IPS-NIHi7 (cell line): Measurements from ENCODE around the gene INPP4B.

Experiments
- DNase-seq: peaks from one replicate; pipeline ENCODE4 v3.0.0; 2012; ENCODE audit warnings: mixed read lengths; ENCODE audit errors: extremely low spot score

The INPP4B gene

DNA sequence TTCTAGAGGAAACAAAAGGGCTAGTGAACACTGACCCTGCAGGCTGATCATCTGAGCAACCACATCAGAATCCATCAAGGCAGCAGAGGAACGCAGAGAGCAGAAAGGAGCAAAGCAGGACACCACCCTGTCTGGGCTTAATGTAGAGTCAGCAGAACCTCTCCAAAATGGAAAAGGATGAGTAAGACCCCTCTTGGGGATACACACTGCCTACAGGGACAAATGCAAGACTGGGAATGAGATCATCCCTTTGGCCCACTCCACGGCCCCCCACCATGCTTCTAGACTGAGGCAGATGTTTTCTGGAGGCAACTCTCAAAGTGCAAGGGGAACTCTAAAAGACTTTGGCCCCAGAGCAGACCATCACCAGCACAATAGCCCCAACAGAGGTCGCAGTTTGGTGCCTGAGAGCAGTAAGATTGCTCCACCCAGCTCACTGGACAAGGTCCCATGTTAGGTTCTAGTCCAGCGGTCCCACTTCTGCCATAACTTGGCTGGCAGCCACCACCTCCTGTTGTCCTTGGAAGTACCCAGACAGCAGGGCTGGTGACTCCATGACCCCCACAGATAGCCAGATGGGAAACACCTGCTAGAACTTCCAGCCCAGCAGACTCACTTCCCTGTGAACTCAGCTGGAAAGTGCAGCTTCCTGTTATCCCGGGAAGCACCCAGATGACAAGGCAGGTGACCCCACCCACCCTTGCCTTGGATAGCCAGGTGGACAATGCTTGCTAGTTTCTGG is 372.7 kb downstream of the INPP4B start:
- DNase-seq: no peak

DNA sequence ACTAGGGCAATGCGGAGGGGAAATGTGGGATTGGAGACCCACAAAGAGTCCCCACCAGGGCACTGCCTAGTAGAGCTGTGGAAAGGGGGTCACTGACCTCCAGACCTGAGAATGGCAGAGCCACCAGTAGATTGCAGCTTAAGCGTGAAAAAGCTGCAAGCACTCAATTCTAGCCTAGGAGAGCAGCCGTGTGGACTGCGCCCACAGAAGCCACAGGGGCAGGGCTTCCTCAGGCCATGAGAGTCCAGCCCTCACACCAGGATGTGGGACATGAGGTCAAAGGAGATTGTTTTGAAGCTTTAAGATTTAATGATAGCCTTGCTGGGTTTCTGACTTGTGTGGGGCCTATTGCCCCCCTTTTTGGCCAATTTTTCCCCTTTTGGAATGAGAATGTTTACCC is 379.0 kb downstream of the INPP4B start:
- no peak for DNase-seq

DNA sequence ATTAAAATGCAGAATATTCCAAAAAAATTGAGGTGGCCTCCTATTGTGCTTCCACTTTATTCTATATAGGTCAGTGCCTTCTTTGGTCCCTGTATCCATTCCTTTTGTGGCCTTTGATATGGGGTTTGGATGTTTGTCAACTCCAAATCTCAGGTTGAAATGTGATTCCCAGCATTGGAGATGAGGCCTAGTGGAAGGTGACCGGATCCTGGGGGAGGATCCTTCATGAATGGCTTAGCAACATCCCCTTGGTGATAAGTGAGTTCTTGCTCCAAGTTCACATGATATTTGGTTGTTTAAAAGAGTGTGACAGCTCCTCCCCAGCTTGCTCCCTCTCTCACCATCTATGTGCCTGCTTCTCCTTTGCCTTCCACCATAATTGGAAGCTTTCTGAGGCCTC is 380.6 kb downstream of the INPP4B start:
- no peak for DNase-seq

DNA sequence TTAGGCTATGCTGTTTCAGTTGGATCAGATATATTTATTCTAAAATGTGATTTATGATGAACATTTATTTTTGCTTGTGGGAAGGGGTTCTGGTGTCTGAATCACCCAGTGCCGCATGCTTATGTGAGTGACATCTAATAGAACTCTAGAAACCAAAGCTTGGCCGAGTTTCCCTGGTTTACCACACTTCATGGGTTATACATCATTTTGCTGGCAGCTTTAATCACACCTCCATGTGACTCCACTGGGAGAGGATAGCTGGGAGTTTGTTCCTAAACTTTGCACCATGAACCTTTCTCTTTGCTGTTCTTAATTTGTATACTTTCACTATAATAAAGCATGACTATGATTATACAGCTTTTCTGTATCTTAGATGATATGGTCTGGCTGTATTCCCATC is 382.9 kb downstream of the INPP4B start:
- DNase-seq: no peak

DNA sequence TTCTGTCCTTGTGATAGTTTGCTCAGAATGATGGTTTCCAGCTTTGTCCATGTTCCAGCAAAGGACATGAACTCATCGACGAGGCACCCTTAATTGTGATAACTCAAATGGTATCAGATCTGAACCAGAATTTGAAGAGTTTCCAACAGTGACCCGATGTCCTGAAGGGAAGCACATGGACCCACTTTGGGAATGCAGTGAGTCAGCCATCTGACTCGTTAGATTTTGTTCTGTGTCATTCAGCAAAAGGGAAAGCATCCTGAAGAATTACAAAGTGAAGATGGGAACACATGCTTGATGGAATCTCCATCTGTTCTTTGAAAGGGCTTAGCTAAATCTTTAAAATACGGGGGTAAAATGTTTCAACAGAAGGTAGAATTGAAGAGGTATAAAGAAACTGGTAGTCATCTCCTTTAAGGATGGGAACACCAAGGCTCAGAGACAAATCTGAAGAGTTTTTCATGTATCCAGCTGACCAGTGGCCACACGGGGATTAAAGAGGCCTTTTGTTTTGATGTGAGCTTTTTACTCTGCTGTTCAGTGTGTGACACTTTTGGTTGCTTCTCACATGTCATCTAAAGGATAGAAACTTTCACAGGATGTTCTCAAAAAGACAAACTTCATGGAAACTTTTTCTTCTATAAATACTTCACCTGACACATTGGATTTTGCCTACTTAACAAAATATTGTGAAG is 393.8 kb downstream of the INPP4B start:
- DNase-seq: no peak

DNA sequence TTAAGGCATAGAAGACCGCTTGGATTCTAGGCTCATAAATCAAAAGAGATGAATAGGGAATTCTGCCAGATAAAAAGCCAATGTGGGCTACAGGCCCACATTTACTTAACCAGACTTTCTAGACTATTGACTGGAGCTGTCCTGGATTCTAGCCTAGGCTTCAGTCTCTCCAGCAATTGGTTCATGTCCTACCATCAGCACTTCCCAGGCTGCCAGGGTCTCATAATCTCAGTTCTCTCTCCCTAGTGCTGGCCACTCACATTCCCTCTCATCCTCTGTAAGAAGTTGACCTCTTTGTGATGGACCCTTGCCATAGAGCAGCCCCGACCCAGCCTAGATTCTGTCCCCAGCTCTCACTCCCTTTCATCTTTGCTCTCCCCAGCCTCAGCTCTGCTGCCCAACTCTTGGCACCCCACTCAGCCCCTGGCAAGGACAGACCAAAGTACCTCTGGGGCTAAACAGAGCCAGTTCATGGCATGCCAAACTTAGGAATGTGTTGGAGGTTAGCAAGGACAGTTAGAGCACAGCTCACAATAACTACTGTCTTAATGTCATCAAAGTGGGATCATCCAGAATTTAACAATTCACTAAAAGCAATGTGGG is 396.2 kb downstream of the INPP4B start:
- DNase-seq: no peak

DNA sequence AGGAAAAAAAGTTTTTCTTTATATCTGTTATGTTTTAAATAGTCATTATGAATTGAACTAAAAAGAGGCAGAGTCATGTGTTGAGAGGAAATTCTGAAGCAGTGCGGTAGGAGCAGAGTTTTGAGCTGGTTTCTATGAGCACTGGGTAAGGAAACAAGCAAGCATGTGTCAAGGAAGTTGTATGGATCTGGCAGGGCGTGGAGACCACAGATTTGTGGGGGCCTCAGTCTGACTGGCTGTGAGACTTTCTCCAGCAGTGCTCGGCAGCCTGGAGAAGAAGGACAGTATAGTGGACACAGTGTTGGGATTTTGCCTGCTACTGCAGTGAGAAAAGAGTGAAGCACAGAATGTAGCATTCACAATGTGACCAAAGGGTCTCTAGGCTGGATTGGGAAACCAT is 399.1 kb downstream of the INPP4B start:
- DNase-seq: no peak

GRCh38 chr4:142443469-142443868 is 402.6 kb downstream of the INPP4B start:
- peak; percentile 48 for DNase-seq

- DNase-seq: no peak
Observed at GRCh38 chr4:142440093-142440492, 406.0 kb downstream of the INPP4B start.

- DNase-seq: peak; percentile 69
Observed at GRCh38 chr4:142435599-142436235, 410.4 kb downstream of the INPP4B start.

- peak; percentile 19 for DNase-seq
Observed at GRCh38 chr4:142434519-142435224, 411.4 kb downstream of the INPP4B start.

DNA sequence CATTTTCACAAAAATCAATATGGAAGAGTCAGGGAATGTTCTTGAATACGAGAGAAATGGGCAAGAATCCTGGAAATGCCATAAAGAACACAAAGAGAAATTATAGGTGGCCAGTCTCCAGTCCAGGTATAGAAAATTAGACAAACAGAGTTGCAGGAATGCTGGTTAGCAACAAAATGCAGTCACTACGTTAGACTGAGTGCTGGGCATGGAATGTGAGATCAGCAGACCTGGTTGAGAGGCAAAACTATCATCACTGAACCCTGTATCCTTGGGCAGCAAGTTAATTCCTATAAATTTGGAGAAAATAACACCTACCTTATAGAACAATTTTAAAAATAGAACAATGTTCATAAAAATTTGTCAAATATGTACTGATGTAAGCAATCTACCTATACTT is 417.4 kb downstream of the INPP4B start:
- no peak for DNase-seq

DNA sequence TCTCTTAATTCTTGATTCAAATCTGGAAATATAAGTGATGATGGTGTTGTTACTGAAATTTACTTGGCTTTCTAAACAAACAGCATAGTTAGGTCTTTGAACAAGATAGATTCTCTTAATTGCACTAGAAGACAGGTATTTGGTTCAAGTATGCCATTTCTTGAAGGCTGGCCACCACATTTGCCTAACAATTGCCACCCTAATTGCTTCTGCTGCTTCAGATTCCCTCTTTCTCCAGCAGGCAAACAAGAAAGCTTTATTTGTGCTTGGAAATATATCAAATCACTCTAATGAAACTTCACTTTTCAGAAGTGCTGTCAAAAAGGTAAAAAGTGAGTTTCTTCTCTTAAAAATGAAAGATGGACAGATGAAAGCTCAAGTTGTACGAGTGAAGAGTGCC is 418.6 kb downstream of the INPP4B start:
- peak; percentile 41 for DNase-seq

DNA sequence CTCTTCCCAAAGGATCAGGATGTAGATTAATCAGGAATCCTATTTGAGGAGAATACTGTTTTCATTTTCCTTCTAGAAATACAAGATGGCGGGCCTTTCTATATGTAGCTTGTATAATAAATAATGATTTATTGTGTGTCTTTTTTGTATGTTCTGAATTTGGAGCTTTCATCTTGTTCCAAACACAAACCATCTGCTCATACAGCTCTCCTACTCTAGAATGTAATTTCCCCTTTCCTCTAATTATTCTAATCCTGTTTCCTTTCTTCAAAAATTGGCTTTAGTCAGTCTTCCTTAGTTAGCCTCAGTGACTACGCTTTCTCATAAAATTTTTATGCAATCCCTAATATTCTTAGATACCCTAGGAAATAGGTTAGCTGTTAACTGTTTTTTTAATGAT is 422.2 kb downstream of the INPP4B start:
- DNase-seq: no peak

GRCh38 chr4:142420311-142421095 is 425.6 kb downstream of the INPP4B start:
- DNase-seq: no peak

DNA sequence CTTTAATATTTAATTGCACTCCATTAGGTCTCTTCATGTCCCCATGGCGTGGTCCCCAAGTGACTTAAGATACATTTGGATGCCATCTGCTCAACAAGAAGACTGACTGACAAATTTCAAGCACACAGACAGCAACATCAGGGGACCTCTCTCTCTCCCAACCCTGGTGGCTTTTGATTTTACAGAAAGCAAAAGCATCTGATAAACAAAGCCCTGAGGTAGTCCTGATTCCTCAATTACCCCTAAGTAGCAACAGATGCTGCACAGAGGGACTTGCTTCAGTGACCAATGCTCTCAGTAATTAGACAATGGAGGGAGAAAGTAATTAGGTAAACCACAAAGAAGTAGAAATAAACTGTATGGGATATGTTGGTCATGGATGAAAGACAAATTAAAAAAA is 426.4 kb downstream of the INPP4B start:
- no peak for DNase-seq

GRCh38 chr4:142418697-142419096 is 427.4 kb downstream of the INPP4B start:
- DNase-seq: no peak

DNA sequence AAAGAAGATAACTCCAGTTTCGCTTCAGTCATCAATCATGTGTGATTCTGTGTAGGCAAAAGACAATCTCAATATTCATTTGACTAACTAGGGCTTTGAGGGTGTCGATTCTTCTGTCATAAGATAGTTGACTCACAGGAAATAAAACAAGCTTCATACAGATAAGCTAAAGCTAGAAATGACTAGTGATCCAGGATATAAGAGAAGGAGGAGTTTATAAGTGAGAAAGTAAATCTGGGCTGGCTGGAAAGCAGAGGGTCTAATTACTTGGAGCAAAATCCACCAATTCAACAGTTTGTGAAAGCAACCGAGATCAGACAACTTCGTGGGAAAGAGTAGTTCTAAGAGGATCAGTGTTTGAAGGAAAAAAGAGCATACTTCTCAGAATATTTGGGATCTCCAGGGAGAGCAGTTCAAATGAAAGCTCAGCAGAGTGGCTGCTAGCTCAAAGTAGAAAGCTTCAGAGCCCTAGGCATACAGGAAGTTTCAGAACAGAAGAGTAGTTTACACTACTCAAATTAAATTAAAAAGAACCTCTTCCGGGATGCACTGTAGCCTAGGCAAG is 429.3 kb downstream of the INPP4B start:
- no peak for DNase-seq

- DNase-seq: no peak
Observed at GRCh38 chr4:142416121-142416520, 430.0 kb downstream of the INPP4B start.

DNA sequence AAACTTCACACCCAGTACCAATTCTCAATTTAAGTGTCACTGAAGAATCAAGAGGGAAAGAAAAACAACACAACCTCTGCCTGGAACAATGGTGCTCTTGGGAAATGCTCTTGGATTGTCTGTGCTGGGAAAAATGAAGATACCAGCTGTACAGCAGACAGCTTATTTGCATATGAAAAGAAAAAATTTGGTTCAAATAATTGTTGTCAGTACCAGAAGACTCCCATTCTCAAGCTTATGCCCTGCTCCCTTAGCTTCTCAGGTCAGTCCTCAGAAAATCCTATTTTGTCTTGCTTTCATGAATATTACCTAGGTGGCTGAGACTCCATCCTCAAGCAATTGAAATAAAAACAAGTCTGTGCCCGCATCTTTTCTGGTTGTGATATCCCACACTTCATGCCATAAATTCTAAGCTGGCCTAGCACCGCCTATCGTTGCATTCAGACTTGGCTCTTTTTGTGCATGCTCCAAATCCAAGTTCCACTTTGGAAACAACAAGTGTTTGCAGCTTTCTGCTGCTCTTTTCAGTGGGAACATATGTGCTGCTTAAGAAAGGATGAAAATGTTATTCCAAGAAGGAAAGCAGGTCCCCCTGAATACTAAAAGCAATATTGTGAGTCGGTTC is 431.6 kb downstream of the INPP4B start:
- no peak for DNase-seq
